ENCODE results near the gene NR2C2.

Gene NR2C2

DNA sequence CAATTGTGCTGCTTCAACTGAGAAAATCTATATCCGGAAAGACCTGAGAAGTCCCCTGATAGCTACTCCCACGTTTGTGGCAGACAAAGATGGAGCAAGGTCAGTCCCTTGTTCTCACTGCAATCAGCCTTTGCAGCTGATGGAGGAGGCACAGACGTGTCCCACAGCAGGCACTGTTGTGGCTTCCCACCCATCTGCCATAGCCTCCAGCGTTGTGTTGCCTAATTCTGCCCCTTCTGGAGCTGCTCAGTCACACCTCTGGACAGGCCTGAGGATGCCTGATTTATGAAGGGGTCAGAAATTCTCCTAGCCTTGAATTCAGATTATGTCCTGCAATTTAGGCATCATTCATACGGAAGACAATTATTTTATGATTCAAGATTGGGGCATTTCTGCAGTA lies 75.9 kb downstream of the NR2C2 start:
- DNase-seq (ENCODE audit: low read depth in 2 of 2), result no peak

DNA sequence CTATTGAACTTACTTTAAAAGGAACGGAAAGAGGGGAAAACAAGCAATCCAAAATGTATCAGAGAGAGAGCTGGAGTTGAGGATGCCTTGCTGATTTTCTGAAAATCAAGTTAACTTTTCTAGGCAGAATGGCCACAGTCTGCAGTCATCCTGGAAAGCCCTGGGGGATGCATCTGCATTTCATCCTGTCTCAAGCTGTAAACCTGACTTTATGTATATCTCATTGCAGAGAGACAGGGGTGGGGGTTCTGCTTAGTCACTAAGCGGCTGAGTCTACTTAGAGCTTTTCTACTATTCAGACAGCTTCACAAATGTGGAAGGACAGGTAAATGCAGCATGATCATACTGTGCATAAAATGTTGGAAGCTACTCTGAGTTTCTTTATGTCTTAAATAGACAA lies 76.3 kb downstream of the NR2C2 start:
- no peak for DNase-seq (ENCODE audit: low read depth in 2 of 2)

DNA sequence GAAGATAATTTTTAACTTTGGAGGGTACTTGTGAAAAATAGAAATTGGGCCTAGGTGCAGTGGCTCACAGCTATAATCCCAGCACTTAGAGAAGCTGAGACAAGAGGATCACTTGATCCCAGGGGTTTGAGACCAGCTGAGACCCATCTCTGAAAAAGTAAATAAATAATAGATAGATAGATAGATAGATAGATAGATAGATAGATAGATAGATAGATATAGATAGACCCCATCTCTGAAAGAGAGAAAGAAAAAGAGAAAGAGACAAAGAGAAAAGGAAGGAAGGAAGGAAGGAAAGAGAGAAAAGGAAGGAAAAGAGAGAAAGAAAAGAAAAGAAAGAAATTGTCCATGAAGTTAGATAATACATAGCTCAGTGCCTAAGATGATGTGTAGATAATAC lies 82.2 kb downstream of the NR2C2 start:
- DNase-seq (ENCODE audit: low read depth in 2 of 2), result no peak

DNA sequence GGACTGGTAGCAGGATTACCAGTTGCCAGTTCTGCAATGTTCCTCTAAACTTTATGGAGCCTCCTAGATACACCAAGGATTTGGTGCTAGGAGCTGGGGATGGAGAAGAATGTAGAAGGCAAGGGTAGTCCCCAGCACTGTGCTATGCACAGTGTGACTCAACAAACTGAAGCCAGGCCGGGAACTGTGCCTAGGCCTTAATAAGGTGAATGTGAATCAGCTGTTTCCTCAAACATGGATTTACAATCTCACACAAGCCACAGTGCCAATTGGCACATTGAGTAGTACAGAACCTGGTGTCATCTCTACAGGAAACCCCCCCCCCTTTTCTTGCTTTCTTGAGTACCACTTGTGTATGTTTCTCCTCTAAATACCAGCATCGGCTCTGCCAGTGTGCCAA lies 85.3 kb downstream of the NR2C2 start:
- DNase-seq (ENCODE audit: low read depth in 2 of 2), result no peak

DNA sequence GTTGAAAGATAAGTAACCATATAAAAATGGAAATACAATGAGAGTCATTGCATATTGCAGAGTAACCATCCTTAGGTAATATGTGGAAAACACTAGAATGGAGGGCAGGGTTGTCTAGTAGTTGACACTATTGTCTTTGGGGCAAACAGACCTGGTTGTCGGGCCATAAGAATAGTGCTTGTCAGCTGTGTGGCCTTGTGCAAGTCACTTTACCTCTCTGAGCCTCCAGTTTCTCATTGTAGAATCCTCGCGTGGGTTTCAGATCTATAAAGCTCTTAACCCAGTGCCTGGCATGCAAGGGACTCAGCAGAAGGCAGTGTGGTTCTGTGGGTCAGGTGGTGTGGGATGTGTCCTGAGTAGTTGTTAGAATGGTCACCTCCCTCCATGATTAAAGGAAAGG lies 85.7 kb downstream of the NR2C2 start:
- no peak for DNase-seq (ENCODE audit: low read depth in 2 of 2)

DNA sequence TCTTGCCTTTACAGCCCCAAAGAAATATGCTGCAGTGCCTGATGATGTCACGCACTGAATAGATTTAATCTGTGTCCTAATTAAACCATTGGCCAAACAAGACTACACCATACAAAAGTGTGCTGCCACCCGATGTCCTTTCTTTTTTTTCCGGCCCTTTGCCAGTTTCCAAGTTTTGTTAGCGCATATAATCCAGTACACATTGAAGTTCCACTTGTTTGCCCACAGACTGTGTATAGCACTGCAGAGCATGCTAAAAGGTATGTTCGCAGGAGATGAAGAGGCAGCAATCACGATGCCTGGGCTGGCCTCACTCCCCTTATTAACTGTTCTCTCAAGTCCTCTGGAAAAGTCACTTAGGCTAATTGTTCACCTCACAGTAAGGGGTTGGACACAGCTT lies 90.9 kb downstream of the NR2C2 start:
- no peak for DNase-seq (ENCODE audit: low read depth in 2 of 2)

DNA sequence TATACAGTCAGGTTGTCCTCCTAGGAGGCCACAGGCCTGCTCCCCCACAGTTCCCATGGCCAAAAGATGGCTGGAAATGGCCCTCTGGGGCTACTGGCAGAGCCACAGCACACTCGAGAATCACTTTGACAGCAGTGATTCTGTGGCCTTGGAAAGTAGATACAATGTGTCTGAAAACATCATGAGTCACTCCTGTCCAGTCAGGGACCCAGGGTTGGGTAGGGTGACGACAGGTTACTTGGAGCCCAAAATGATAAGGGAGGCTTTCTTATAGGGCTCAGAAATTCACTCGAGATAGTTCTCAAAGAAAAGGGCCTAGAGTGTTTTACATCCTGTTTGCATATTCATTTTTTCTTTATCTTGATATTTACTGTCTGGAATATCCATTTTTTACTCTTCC lies 93.5 kb downstream of the NR2C2 start:
- no peak for DNase-seq (ENCODE audit: low read depth in 2 of 2)

DNA sequence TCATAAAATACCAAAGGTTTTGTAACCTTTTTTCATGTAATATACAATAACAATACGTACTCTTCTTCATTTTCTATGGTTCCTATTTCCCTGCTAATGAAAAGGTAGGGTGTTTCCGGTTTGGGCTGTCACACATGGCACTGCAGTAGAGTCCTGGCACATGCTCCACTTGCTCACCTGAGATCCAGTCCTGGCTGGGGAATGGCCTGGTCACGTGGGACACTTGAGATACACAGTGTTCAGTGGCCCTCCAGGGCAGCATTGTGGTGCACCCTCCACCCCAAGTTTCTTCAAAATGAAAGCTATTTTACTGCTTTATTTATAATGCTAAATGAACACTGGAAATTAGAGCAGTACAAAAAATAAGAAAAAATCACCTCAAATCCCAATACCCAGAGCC lies 94.6 kb downstream of the NR2C2 start:
- DNase-seq (ENCODE audit: low read depth in 2 of 2), result no peak

DNA sequence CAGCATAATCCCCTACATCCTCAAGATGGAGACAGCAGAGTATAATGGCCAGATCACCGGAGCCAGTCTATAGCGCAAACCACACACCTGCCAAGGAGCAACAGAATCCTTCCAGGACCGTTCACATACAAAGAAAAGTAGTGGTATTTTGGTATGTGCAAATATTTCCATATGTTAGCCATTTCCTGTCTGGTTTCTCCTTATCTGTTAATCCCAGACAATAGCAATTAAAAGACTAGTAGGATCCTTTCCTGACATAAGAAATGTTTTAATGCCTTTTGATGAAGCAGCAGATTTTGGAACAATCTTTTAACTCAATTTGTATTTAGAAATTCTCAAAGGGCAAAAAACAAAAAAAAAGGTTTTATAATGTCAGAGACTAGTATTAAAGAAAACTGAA lies 95.6 kb downstream of the NR2C2 start:
- no peak for DNase-seq (ENCODE audit: low read depth in 2 of 2)

DNA sequence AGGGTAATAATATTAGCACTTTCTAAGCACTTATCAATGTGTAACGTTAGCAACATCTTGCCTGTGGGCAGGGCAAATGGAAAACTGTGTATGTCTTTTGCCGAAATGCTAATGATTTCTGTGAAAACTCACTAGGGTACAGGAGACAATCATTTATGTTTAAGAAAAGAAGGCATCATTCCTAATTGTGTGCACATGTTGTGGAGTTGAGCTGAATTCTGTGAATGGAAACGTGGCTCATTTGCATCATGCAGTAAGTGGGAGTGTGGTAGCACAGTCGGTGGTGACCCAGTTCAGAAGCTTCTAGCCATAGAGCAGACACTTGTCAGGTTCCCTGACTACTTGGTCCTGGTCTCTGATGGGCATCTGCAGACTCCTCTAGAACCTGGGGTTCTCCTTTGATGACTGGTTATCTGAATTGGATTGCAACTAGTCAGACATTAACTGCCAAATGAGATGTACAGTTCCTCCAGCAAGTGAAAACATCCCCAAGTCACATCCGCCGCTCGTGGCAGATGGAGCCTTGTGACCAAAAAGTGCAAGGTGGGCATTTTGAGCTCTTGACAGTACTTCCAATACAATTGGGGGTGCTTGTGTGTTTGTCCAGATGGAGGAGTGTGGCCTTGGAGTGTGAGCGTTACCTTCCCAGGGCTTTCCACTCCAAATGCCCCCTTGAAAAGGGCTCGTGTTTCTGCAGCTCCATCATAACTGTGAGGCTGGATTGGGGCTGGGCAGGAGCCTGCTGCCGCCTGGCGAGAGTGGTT lies 96.2 kb downstream of the NR2C2 start:
- no peak for DNase-seq (ENCODE audit: low read depth in 2 of 2)

DNA sequence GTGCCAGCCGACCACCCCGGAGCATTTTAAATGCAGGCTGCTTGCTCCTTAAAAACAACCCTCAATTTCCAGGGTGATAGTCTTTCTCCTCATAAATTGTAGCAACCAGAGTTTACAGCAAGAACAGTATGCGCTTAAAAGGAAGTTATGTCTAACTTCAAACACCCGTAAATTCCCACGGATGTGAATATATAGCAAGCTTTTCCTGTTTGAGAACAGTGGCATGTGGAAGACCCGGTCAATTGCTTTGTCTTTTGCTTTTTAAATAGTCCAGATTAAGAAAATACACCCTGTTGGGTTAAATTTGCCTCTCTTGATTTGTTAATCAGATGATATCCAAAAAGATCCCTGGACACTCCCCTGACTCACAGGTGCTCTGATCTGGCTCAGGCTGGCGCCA lies 96.9 kb downstream of the NR2C2 start:
- DNase-seq (ENCODE audit: low read depth in 2 of 2), result no peak

DNA sequence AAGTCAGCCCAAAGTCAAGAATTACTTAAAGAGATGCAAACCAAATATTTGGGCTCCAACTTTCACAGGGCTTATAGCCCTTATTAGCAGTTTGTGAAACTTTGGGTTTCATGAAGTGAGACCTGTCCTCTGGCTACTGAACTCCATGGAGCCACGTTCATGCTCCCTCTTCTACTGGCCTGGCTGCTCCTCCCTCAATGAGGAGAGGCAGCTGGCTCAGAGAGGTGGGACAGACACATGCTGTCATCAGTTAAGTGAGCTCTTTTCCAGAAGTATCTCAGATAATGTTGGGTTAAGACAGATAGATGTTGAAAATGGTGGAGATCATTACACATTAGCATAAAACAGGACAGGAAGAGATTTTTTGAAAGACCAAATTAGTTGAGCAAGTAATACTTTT lies 98.3 kb downstream of the NR2C2 start:
- no peak for DNase-seq (ENCODE audit: low read depth in 2 of 2)

DNA sequence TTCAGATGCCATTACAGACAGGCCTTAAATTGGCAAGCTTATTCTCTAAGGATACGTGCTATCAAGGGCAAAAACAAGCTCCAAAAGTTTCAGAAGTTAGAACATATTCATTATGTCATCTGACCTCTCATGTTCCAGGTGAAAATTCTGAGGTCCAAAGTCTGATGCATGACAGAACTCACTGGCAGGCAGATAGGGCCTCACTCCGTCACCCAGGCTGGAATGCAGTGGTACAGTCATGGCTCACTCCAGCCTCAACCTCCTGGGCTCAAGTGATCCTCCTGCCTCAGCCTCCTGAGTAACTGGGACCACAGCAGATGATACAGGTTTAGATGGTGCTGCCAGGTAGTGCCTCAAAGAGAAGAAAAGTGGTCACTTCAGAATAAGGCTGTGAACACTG lies 102.2 kb downstream of the NR2C2 start:
- no peak for DNase-seq (ENCODE audit: low read depth in 2 of 2)

DNA sequence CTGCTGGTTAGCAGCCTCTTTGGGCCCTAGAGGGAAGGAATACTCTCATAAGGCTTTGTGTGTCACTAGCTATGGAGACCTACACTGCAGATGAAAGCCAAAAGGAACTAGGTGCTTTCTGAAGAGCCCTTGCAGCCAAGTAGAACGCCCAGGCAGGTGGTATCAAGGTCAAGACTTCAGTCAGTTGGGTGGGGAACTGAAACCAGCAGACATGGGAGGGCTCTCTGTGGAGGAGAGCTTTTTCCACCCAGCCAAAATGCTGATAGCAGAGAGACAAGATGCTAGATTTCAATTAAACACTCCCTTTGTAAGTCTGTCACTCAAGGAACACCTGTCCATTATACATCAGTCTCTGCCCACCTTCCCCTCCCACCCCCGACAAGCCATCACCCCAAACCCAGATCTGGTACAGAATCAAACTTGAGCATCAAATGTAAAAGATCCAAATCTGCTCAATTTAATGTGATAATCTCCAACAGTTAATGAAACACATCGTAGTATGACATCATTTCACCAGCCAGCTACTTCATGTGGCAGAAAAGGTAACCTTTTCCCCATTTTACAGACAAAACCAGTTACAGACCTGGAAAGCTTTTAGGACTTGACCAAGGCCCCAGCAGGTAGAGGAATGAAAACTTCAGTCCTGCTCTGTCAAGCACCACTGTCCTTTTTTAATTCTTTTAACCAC lies 103.2 kb downstream of the NR2C2 start:
- DNase-seq (ENCODE audit: low read depth in 2 of 2), result no peak

DNA sequence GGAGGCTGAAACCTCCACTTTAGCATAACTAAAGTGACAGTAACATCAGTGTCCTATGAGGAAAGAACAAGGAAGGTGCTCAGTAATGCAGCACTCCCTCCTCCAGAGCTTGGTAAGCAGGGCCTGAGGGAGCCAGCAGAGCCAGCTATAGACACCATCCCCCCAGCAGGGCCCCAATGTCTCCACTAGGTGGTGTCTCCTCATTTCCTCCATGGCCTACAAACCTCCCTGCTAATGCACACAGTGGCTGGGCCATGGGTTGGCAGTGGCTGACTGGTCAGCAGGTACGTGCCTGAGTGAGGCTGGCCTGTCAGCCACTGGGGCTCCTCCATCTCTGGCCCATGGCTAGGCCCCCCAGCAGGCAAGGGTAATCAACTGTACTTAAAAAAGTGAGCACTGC lies 104.1 kb downstream of the NR2C2 start:
- DNase-seq (ENCODE audit: low read depth in 2 of 2), result peak; percentile 21 to 29

DNA sequence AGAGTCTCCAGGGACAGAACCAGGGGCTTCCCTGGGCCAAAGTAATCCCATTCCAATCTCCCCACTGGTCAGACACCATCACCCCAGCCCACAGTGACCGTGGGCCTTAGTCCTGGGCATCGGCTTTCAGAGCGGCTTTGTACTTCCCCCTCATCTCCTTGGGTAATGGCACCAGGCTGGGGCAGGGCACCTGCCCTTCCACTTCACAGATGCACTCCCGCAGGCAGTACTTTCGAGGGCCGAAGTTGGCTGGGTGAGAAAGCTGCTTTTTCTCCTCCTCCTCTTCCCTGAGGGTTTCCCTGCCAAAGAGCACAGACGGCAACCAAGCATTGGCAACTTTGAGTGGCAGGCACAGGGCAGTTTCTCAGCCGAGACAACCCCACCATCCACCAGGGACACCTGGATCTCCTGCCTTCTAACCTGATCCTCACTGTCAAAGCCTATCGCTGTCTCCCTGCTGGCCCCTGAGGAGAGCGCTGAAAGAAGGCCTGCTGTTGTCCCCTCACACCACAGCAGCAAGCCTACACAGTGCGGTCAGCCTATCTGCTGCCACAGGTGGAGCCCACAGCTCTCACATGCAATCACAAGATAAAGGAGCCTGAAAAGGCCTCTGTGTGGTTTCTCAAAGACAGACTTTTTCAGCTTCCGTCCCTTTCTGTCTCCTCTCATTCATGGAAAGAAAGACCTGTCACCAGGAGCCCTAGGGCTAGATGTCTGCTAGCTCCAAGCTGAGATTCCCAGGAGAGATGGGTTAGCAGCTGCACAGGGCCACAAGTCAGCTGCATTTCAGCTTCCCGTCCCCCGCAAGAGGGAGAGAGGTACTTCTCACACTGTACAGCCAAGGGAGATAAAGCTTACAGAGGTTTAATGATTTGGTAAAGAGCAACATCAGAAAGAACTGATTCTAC lies 105.2 kb downstream of the NR2C2 start:
- DNase-seq (ENCODE audit: low read depth in 2 of 2), result no peak

DNA sequence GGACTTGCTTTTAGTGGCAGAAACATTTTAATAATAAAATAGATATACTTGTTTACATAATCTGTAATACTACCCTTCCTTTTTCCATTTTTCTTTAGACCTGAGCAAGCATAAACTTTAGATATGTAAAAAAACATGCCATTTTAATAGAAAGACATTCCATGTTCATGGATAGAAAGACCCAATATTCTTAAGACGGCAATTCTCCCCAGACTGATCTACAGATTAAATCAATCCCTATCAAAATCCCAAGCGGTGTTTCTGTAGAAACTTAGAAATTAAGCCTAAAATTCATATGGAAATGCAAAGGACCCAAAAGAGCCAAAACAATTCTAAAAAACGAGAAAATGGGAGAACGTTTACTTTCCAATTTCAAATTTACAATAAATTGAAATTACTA lies 106.2 kb downstream of the NR2C2 start:
- no peak for DNase-seq (ENCODE audit: low read depth in 2 of 2)

DNA sequence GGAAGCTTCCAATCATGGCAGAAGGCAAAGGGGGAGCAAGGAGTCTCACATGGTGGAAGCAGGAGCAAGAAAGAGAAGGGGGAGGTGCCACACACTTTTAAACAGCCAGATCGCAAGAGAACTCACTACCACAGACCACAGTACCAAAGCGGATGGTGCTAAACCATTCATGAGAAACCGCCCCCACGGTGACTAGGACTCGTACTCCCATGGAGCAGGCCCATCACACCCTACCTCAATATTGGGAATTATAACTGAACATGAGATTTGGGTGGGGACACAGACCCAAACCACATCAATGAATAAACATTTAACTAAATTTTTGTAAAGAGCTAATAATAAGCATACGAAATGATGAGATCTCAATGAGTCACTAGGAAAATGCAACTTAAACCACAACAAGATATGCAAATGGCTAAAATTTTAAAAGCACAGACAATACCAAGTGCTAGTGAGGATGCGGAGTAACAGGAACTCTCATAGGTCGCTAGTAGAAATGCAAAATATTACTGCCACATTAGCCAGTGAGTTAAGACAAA lies 107.7 kb downstream of the NR2C2 start:
- peak; percentile 52 to 71 for DNase-seq (ENCODE audit: low read depth in 2 of 2)

DNA sequence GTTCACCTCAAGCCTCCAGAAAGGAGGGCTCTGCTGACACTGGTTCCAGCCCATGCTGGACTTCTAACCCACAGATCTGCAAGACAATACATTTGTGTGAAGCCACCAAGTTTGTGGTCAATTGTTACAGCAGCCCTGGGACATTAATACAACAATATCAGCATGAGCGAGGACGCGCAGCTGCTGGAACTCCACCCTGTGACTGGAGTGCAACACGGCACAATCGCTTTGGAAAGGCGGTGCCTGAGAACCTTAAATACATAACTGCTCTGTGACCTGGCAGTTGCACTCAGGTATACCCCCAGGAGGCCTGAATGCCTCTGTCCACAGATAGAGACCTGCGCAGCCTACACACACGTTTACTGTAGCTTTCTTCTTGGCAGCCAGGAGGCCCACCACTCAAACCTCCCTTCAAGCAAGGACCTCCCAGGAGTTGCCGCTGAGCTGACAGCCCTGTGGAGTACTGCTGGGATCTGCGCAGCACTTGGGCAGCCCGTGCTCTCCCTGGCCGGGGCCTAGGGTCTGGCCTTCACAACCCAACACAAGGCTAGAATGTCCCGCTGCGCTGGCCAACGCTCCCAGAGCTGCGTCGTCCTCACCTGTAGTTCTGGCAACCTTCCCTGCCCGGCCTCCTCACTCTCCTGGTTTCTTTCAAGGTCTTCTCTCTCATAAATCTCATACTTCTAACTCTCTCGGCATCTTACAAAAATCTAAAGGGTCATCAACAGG lies 109.5 kb downstream of the NR2C2 start:
- no peak for DNase-seq (ENCODE audit: low read depth in 2 of 2)

DNA sequence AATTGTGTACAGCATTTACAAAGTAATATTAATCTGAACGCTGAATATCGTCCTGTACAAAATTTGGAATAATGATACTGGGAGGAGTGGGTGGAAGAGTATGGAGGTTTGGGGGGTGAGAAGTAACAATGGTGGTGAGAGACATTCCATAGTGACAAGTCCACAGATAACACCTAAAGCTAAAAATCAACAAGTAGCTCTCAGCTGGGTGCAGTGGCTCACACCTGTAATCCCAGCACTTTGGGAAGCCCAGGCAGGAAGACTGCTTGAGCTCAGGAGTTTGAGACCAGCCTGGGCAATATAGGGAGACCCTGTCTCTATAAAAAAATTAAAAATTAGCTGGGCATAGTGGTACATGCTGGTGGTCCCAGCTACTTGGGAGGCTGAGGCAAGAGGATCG lies 112.6 kb downstream of the NR2C2 start:
- DNase-seq (ENCODE audit: low read depth in 2 of 2), result no peak

DNA sequence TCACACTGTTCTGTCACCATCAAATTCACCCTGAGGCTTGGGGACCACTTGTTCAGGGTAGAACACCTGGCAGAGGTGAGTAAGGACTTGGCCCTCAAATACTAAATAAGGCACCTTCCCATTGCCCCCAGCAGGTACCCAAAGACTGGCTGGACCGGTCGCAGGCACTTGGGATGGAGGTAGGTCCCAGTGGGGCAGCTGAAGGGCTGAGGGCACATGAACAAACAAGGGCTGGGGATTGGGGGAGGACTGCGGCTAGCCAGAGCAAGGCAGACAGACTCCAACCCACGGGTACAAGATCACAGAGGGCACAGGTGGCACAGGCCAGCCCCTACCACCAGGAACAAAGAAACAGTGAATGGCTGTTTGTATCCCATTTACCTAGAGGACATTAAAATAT lies 115.9 kb downstream of the NR2C2 start:
- DNase-seq (ENCODE audit: low read depth in 2 of 2), result no peak

All from stimulated activated CD4-positive, alpha-beta T cell treated with anti-CD3 and anti-CD28 coated beads, Interleukin-4, amount 100 ng/mL, for 48 hours (primary cell).